Measurements from ENCODE around the gene NKAPD1. TPM values are rescaled to one million over a fixed set of nuclear protein-coding genes. Genes with fewer than 3 reads are reported as not detected.

NKAPD1 gene
- total and polyA plus RNA-seq, 2 of the 13 experiments (the other 11 are each of a cell fraction or from before 2014, with no cell fraction given): 11.2 to 22.5 TPM

DNA sequence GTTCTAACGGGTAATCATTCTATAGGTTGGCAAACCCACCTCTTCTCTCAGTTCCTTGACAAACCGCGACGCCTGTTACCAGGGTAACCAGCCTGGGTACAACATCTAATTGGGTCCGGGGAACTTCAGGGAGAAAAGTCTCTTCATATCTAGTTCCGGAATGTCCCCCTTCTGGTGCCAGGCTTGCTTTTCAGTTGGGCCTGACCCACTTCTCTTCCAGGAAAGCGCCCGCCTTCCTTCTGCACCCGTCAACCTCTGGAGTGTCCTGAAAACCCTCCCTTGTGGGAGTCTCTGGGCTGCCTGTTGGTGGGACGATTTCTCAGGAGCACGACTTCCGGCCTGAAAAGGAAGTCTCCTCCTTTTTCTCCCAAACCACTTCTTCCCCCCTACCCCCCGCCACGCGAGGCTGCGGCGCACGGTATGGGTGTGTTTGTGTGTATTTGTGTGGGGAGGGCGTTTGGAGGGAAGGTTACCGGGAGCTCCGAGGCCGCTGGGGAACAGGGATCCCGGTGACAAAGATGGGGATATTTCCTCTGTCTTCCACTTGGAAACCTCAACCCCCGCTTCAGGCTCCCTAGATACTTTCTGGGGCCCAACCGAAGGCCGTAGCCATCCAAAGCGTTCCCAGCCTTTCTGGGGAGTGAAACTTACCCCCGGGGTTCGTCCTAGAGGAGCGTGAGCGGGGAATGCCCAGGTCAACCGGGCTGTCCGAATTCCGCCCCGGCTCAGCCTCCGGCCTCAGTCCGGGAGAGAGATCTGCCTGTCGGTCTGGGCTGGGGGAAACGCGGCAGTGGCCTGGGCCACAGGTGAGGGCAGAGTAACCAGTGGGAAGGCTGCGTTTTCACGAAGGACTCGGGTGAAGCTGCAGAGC lies at the start of gene NKAPD1, which contains the start of gene PIH1D2 (continued):
- TF ChIP-seq, protein P1, sequence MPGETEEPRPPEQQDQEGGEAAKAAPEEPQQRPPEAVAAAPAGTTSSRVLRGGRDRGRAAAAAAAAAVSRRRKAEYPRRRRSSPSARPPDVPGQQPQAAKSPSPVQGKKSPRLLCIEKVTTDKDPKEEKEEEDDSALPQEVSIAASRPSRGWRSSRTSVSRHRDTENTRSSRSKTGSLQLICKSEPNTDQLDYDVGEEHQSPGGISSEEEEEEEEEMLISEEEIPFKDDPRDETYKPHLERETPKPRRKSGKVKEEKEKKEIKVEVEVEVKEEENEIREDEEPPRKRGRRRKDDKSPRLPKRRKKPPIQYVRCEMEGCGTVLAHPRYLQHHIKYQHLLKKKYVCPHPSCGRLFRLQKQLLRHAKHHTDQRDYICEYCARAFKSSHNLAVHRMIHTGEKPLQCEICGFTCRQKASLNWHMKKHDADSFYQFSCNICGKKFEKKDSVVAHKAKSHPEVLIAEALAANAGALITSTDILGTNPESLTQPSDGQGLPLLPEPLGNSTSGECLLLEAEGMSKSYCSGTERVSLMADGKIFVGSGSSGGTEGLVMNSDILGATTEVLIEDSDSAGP (CRISPR knock-in tag; IDR thresholded peaks at IDR 0.05; ENCODE audit: borderline replicate concordance): peak; percentile 66; the same call in 1 of the 2 replicates
- 0 out of 2 replicates have a peak, but pooled peaks have one; percentile 29 for TF ChIP-seq RCOR2 (CRISPR knock-in tag; IDR thresholded peaks at IDR 0.05)
- no peak for TF ChIP-seq TOPORS (CRISPR knock-in tag; IDR thresholded peaks at IDR 0.05)
- TF ChIP-seq, protein P2, sequence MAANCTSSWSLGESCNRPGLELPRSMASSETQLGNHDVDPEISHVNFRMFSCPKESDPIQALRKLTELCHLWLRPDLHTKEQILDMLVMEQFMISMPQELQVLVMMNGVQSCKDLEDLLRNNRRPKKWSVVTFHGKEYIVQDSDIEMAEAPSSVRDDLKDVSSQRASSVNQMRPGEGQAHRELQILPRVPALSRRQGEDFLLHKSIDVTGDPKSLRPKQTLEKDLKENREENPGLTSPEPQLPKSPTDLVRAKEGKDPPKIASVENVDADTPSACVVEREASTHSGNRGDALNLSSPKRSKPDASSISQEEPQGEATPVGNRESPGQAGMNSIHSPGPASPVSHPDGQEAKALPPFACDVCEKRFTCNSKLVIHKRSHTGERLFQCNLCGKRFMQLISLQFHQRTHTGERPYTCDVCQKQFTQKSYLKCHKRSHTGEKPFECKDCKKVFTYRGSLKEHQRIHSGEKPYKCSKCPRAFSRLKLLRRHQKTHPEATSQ (CRISPR knock-in tag; IDR thresholded peaks at IDR 0.05; ENCODE audit: borderline replicate concordance): no peak
- TF ChIP-seq ETV5 (CRISPR knock-in tag; IDR thresholded peaks at IDR 0.05; ENCODE audit: borderline replicate concordance): no peak; the same call in 1 of the 2 replicates
- peak; percentile 20; the same call in 1 of the 2 replicates for TF ChIP-seq MED13 (CRISPR knock-in tag; IDR thresholded peaks at IDR 0.05)
- TF ChIP-seq, protein P3, sequence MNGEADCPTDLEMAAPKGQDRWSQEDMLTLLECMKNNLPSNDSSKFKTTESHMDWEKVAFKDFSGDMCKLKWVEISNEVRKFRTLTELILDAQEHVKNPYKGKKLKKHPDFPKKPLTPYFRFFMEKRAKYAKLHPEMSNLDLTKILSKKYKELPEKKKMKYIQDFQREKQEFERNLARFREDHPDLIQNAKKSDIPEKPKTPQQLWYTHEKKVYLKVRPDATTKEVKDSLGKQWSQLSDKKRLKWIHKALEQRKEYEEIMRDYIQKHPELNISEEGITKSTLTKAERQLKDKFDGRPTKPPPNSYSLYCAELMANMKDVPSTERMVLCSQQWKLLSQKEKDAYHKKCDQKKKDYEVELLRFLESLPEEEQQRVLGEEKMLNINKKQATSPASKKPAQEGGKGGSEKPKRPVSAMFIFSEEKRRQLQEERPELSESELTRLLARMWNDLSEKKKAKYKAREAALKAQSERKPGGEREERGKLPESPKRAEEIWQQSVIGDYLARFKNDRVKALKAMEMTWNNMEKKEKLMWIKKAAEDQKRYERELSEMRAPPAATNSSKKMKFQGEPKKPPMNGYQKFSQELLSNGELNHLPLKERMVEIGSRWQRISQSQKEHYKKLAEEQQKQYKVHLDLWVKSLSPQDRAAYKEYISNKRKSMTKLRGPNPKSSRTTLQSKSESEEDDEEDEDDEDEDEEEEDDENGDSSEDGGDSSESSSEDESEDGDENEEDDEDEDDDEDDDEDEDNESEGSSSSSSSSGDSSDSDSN (CRISPR knock-in tag; IDR thresholded peaks at IDR 0.05): peak; percentile 76
- TF ChIP-seq, protein P4, sequence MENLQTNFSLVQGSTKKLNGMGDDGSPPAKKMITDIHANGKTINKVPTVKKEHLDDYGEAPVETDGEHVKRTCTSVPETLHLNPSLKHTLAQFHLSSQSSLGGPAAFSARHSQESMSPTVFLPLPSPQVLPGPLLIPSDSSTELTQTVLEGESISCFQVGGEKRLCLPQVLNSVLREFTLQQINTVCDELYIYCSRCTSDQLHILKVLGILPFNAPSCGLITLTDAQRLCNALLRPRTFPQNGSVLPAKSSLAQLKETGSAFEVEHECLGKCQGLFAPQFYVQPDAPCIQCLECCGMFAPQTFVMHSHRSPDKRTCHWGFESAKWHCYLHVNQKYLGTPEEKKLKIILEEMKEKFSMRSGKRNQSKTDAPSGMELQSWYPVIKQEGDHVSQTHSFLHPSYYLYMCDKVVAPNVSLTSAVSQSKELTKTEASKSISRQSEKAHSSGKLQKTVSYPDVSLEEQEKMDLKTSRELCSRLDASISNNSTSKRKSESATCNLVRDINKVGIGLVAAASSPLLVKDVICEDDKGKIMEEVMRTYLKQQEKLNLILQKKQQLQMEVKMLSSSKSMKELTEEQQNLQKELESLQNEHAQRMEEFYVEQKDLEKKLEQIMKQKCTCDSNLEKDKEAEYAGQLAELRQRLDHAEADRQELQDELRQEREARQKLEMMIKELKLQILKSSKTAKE (CRISPR knock-in tag; IDR thresholded peaks at IDR 0.05; ENCODE audit: borderline replicate concordance): no peak
- TF ChIP-seq, protein P5, sequence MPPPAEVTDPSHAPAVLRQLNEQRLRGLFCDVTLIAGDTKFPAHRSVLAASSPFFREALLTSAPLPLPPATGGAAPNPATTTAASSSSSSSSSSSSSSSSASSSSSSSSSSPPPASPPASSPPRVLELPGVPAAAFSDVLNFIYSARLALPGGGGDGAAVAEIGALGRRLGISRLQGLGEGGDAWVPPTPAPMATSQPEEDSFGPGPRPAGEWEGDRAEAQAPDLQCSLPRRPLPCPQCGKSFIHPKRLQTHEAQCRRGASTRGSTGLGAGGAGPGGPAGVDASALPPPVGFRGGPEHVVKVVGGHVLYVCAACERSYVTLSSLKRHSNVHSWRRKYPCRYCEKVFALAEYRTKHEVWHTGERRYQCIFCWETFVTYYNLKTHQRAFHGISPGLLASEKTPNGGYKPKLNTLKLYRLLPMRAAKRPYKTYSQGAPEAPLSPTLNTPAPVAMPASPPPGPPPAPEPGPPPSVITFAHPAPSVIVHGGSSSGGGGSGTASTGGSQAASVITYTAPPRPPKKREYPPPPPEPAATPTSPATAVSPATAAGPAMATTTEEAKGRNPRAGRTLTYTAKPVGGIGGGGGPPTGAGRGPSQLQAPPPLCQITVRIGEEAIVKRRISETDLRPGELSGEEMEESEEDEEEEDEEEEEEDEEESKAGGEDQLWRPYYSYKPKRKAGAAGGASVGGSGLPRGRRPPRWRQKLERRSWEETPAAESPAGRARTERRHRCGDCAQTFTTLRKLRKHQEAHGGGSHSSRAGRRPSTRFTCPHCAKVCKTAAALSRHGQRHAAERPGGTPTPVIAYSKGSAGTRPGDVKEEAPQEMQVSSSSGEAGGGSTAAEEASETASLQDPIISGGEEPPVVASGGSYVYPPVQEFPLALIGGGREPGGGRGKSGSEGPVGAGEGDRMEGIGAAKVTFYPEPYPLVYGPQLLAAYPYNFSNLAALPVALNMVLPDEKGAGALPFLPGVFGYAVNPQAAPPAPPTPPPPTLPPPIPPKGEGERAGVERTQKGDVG (CRISPR knock-in tag; IDR thresholded peaks at IDR 0.05; ENCODE audit: borderline replicate concordance): no peak; the same call in 1 of the 2 replicates
- TF ChIP-seq CHD2 (IDR thresholded peaks at IDR 0.05; ENCODE audit: low read depth, low read length): no peak
- no peak for TF ChIP-seq MEF2D (CRISPR knock-in tag; IDR thresholded peaks at IDR 0.05)
- peak; percentile 66 for TF ChIP-seq ZNF501 (CRISPR knock-in tag; IDR thresholded peaks at IDR 0.05)
- TF ChIP-seq, protein P6, sequence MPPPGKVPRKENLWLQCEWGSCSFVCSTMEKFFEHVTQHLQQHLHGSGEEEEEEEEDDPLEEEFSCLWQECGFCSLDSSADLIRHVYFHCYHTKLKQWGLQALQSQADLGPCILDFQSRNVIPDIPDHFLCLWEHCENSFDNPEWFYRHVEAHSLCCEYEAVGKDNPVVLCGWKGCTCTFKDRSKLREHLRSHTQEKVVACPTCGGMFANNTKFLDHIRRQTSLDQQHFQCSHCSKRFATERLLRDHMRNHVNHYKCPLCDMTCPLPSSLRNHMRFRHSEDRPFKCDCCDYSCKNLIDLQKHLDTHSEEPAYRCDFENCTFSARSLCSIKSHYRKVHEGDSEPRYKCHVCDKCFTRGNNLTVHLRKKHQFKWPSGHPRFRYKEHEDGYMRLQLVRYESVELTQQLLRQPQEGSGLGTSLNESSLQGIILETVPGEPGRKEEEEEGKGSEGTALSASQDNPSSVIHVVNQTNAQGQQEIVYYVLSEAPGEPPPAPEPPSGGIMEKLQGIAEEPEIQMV (CRISPR knock-in tag; IDR thresholded peaks at IDR 0.05; ENCODE audit: low read depth): no peak; the same call in 1 of the 2 replicates
- no peak; the same call in 1 of the 2 replicates for TF ChIP-seq ATF7-NPFF (CRISPR knock-in tag; IDR thresholded peaks at IDR 0.05; ENCODE audit: low read depth)
